Fibroblast of skin of right biceps (primary cell): ENCODE results near the gene ANXA1.

ENCODE experiments used
- DNase-seq: peaks from one replicate; pipeline ENCODE4 v3.0.0-alpha.2; 2013

The ANXA1 gene

GRCh38 chr9:73215249-73215648, 63.6 kb downstream of the ANXA1 start:
- no peak for DNase-seq

DNA sequence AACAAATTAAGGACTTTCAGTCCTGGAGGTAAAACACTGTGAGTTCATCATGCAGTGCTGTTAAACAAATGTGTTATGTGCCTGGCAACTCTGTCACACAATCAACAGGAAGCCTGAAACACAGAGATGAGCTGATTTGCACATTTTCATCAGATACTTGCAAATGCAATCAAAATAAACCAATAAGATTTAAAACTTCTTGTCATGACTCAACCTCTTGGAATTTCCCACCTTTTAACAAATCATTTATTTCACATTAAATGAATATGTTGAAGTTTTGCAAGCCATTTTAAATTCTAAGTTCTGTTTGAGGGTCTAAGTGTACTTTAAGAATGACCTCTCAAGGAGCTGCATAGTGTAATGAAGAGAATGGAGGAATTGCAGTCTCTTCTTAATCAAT, 64.4 kb downstream of the ANXA1 start:
- DNase-seq, result no peak
